Neural cell (in vitro differentiated cells): ENCODE results near the gene HOXD3. TPM values are rescaled to one million over a fixed set of nuclear protein-coding genes. Genes with fewer than 3 reads are reported as not detected.

Source experiments
- H2AFZ ChIP-seq: fragments of 200-600, 300-800 bp; sonication (generic), shearing (Covaris generic); 2 replicates; pipeline ENCODE4 v1.6.0; 2014; ENCODE audit warnings: low read depth, mild to moderate bottlenecking, antibody characterized with exemption, low read length, moderate library complexity
- H3F3A ChIP-seq: fragments of 200-600 bp; shearing (Covaris generic); 2 replicates; pipeline ENCODE4 v1.6.1; 2016; ENCODE audit warnings: mild to moderate bottlenecking, moderate library complexity, mixed read lengths, antibody characterized with exemption, low read length; ENCODE audit not compliant: insufficient read depth, poor library complexity, severe bottlenecking
- H3K27ac ChIP-seq: fragments of 200-600, 300-800 bp; sonication (generic), shearing (Covaris generic); 2 replicates; pipeline ENCODE4 v1.5.1; 2014; ENCODE audit warnings: mild to moderate bottlenecking, low read length, moderate library complexity
- H3K27me3 ChIP-seq: fragments of 300-800, 200-600 bp; sonication (generic), shearing (Covaris generic); 2 replicates; pipeline ENCODE4 v1.6.0; 2014; ENCODE audit warnings: mild to moderate bottlenecking, low read depth, low read length, moderate library complexity; ENCODE audit not compliant: insufficient read depth
- H3K36me3 ChIP-seq: fragments of 300-800, 200-600 bp; sonication (generic), shearing (Covaris generic); 2 replicates; pipeline ENCODE4 v1.5.1; 2014; ENCODE audit warnings: mild to moderate bottlenecking, antibody characterized with exemption, low read length, moderate library complexity; ENCODE audit not compliant: insufficient read depth
- H3K4me2 ChIP-seq: fragments of 300-800, 200-600 bp; sonication (generic), shearing (Covaris generic); 2 replicates; pipeline ENCODE4 v1.6.0; 2014; ENCODE audit warnings: mild to moderate bottlenecking, low read length
- H3K4me3 ChIP-seq: fragments of 300-800, 200-600 bp; sonication (generic), shearing (Covaris generic); 2 replicates; pipeline ENCODE4 v1.5.1; 2014; ENCODE audit warnings: mild to moderate bottlenecking, low read length, moderate library complexity
- H3K79me2 ChIP-seq: fragments of 200-600 bp; shearing (Covaris generic); replicated peaks from 2 replicates; pipeline ENCODE4 v1.6.0; 2014; ENCODE audit warnings: mild to moderate bottlenecking, low read length, moderate library complexity; ENCODE audit not compliant: insufficient read depth
- H3K9ac ChIP-seq: fragments of 300-800, 200-600 bp; sonication (generic), shearing (Covaris generic); 2 replicates; pipeline ENCODE4 v1.6.1; 2016; ENCODE audit warnings: mild to moderate bottlenecking, low read length, mixed read lengths
- H3K9me2 ChIP-seq: fragments of 200-600 bp; shearing (Covaris generic); 2 replicates; pipeline ENCODE4 v1.6.1; 2016; ENCODE audit warnings: mild to moderate bottlenecking, low read length, mixed read lengths; ENCODE audit not compliant: insufficient read depth
- H3K9me3 ChIP-seq: fragments of 200-600, 300-800 bp; sonication (generic), shearing (Covaris generic); 2 replicates; pipeline ENCODE4 v1.6.1; 2016; ENCODE audit warnings: mild to moderate bottlenecking, mixed run types, low read length, moderate library complexity, mixed read lengths
- H4K20me1 ChIP-seq: fragments of 200-600 bp; shearing (Covaris generic); 2 replicates; pipeline ENCODE4 v1.6.1; 2016; ENCODE audit warnings: mild to moderate bottlenecking, mixed run types; ENCODE audit not compliant: insufficient read depth
- EP300 ChIP-seq: fragments of 450-650 bp; conservative IDR thresholded peaks from 2 replicates; pipeline ENCODE4 v1.6.1; 2014; ENCODE audit warnings: antibody characterized with exemption, mild to moderate bottlenecking, moderate library complexity; ENCODE audit not compliant: poor library complexity, severe bottlenecking
- EZH2 ChIP-seq: fragments of 200-600, 300-800 bp; shearing (Covaris generic), sonication (generic); IDR thresholded peaks from 2 replicates; pipeline ENCODE4 v1.6.1; 2014; ENCODE audit warnings: antibody characterized with exemption, low read length, borderline replicate concordance, mild to moderate bottlenecking; ENCODE audit not compliant: insufficient read depth, poor library complexity, severe bottlenecking
- MXI1 ChIP-seq: fragments of 450-650 bp; conservative IDR thresholded peaks from 2 replicates; pipeline ENCODE4 v1.6.1; 2014; ENCODE audit warnings: antibody characterized with exemption, mild to moderate bottlenecking; ENCODE audit not compliant: poor library complexity, severe bottlenecking
- POLR2AphosphoS5 ChIP-seq: IDR thresholded peaks from 2 replicates; pipeline ENCODE4 v1.6.1; 2012
- RAD21 ChIP-seq: fragments of 450-650 bp; conservative IDR thresholded peaks from 2 replicates; pipeline ENCODE4 v1.6.1; 2014; ENCODE audit warnings: antibody characterized with exemption, mild to moderate bottlenecking, moderate library complexity
- SMC3 ChIP-seq: fragments of 450-650 bp; conservative IDR thresholded peaks from 2 replicates; pipeline ENCODE4 v1.6.1; 2014; ENCODE audit warnings: antibody characterized with exemption, mild to moderate bottlenecking, moderate library complexity; ENCODE audit not compliant: poor library complexity
- TAF1 ChIP-seq: IDR thresholded peaks from 2 replicates; pipeline ENCODE4 v1.6.1; 2012; ENCODE audit warnings: low read depth
- polyA plus RNA-seq: library from polyadenylated mRNA; depleted of rRNA; stranded (reverse); fragments of >200 nt; gene quantifications from 2 replicates; pipeline ENCODE4 v1.2.3, GENCODE V29; 2014
- TF ChIP-seq, protein P1 (sequence below): fragments of 450-650 bp; IDR thresholded peaks from 2 replicates; pipeline ENCODE4 v1.5.1; 2014; ENCODE audit warnings: antibody characterized with exemption, mild to moderate bottlenecking, moderate library complexity; ENCODE audit not compliant: poor library complexity, severe bottlenecking
- TF ChIP-seq, protein P2 (sequence below): IDR thresholded peaks from 2 replicates; pipeline ENCODE4 v1.6.1; 2012; ENCODE audit warnings: borderline replicate concordance

Gene HOXD3
- polyA plus RNA-seq, 1 donor from 2014 or later = not detected

DNA sequence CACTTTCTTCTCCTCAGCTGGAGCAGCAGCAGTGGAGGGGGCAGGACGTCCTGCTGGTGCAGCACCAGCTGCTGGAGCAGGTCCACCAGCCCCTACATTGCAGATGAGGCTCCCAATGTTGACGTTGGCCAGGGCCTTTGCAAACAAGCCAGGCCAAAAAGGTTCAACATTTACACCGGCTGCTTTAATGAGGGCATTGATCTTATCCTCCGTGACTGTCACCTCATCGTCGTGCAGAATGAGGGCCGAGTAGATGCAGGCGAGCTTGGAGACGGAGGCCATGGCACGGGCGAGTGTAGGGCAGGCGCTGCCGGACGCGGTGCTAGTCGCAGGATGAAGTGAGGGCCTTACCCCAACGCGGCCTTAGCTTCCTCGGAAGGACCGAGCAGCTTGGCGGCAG lies 43.9 kb downstream of the HOXD3 start:
- Histone ChIP-seq H3K27ac (no peak overlapping the region), H2AFZ (no peak overlapping the region), H3K36me3 (no peaks in the 10 kb centered on the region), H3K9ac (no peak overlapping the region), H3K4me3 (no peak overlapping the region), H3F3A (no peaks in the 10 kb centered on the region), H3K79me2 (no peaks in the 10 kb centered on the region), H3K9me3 (no peaks in the 10 kb centered on the region), H3K27me3 (peaks cover 16% of the 10 kb centered on the region), H3K4me2 (no peak overlapping the region), H3K9me2 (no peaks in the 10 kb centered on the region), H4K20me1 (no peaks in the 10 kb centered on the region)
- TF ChIP-seq, protein P1, sequence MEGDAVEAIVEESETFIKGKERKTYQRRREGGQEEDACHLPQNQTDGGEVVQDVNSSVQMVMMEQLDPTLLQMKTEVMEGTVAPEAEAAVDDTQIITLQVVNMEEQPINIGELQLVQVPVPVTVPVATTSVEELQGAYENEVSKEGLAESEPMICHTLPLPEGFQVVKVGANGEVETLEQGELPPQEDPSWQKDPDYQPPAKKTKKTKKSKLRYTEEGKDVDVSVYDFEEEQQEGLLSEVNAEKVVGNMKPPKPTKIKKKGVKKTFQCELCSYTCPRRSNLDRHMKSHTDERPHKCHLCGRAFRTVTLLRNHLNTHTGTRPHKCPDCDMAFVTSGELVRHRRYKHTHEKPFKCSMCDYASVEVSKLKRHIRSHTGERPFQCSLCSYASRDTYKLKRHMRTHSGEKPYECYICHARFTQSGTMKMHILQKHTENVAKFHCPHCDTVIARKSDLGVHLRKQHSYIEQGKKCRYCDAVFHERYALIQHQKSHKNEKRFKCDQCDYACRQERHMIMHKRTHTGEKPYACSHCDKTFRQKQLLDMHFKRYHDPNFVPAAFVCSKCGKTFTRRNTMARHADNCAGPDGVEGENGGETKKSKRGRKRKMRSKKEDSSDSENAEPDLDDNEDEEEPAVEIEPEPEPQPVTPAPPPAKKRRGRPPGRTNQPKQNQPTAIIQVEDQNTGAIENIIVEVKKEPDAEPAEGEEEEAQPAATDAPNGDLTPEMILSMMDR = no peak
- TF ChIP-seq EZH2 = no peak
- TF ChIP-seq, protein P2, sequence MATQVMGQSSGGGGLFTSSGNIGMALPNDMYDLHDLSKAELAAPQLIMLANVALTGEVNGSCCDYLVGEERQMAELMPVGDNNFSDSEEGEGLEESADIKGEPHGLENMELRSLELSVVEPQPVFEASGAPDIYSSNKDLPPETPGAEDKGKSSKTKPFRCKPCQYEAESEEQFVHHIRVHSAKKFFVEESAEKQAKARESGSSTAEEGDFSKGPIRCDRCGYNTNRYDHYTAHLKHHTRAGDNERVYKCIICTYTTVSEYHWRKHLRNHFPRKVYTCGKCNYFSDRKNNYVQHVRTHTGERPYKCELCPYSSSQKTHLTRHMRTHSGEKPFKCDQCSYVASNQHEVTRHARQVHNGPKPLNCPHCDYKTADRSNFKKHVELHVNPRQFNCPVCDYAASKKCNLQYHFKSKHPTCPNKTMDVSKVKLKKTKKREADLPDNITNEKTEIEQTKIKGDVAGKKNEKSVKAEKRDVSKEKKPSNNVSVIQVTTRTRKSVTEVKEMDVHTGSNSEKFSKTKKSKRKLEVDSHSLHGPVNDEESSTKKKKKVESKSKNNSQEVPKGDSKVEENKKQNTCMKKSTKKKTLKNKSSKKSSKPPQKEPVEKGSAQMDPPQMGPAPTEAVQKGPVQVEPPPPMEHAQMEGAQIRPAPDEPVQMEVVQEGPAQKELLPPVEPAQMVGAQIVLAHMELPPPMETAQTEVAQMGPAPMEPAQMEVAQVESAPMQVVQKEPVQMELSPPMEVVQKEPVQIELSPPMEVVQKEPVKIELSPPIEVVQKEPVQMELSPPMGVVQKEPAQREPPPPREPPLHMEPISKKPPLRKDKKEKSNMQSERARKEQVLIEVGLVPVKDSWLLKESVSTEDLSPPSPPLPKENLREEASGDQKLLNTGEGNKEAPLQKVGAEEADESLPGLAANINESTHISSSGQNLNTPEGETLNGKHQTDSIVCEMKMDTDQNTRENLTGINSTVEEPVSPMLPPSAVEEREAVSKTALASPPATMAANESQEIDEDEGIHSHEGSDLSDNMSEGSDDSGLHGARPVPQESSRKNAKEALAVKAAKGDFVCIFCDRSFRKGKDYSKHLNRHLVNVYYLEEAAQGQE = no peak
- no peak for TF ChIP-seq TAF1
- TF ChIP-seq MXI1 = no peak
- no peak for TF ChIP-seq POLR2AphosphoS5
- TF ChIP-seq EP300 = no peak
- TF ChIP-seq SMC3 = no peak
- no peak for TF ChIP-seq RAD21

DNA sequence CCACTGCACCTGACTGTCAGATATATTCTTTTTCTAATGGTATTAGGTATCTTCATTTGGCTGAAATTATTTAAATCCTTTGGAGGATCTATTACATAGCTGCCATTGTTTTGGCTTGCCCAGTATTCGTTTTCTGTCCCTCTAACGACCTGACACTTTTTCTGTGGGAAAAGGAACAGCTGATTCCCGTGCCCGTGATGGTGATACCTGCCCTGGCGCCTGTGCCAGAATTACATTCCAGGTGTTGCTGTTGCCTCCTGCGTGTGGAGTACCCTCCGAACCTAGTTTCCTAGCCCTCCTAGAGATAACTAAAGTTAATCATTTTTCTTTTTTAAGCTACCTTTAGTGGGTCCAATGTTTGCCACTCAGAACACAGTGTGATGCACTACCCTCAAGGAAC lies 45.4 kb downstream of the HOXD3 start:
- Histone ChIP-seq H3K79me2 (no peaks in the 10 kb centered on the region), H3F3A (no peaks in the 10 kb centered on the region), H3K4me3 (no peak overlapping the region), H3K9ac (no peak overlapping the region), H3K27me3 (peaks cover 4% of the 10 kb centered on the region), H3K36me3 (no peaks in the 10 kb centered on the region), H3K9me3 (no peaks in the 10 kb centered on the region), H3K4me2 (no peak overlapping the region), H3K9me2 (no peaks in the 10 kb centered on the region), H2AFZ (no peak overlapping the region), H3K27ac (no peak overlapping the region), H4K20me1 (no peaks in the 10 kb centered on the region)
- TF ChIP-seq MXI1 (no peak), EZH2 (no peak), EP300 (no peak), RAD21 (no peak), POLR2AphosphoS5 (no peak), TAF1 (no peak), SMC3 (no peak)
- TF ChIP-seq, protein P2 = no peak
- TF ChIP-seq, protein P1 = no peak
